ENCODE results near the gene SAMD13.

Gene SAMD13

DNA sequence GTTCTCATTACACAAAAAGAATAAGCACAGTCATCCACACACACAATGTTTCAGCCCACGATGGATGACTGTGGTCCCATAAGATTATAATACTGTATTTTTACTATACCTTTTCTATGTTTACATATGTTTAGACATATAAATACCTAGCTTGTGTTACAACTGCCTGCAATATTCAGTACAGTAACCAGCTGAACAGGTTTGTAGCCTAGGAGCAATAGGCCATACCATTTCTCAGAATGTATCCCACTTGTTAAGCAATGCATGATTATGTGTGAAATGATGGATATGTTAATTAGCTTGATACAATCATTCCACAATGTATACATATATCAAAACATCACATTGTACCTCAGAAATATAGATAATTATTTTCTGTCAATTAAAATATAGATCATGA is 33.2 kb upstream of the SAMD13 start:
- Histone ChIP-seq H3F3A (ENCODE audit: insufficient read depth) (no peaks in the 10 kb centered on the region), H2AFZ (ENCODE audit: low read depth, low read length, severe bottlenecking) (no peak overlapping the region), H3K27ac (ENCODE audit: low read depth, low read length) (no peak overlapping the region), H3K36me3 (ENCODE audit: low read length) (no peaks in the 10 kb centered on the region), H3K9me2 (replicated peaks; ENCODE audit: insufficient read depth, low read length) (no peaks in the 10 kb centered on the region), H3K9me3 (ENCODE audit: insufficient read depth, low read length) (no peaks in the 10 kb centered on the region), H3K9ac (ENCODE audit: low read length) (no peak overlapping the region), H4K20me1 (ENCODE audit: low read depth, low read length) (no peaks in the 10 kb centered on the region), H3K4me3 (ENCODE audit: insufficient read depth, low read length, poor library complexity, severe bottlenecking) (no peak overlapping the region), H3K27me3 (ENCODE audit: low read length) (no peaks in the 10 kb centered on the region), H3K4me2 (ENCODE audit: low read depth, low read length, poor library complexity, severe bottlenecking) (no peak overlapping the region), H3K79me2 (ENCODE audit: insufficient read depth, low read length) (no peaks in the 10 kb centered on the region)
- TF ChIP-seq, protein P1, sequence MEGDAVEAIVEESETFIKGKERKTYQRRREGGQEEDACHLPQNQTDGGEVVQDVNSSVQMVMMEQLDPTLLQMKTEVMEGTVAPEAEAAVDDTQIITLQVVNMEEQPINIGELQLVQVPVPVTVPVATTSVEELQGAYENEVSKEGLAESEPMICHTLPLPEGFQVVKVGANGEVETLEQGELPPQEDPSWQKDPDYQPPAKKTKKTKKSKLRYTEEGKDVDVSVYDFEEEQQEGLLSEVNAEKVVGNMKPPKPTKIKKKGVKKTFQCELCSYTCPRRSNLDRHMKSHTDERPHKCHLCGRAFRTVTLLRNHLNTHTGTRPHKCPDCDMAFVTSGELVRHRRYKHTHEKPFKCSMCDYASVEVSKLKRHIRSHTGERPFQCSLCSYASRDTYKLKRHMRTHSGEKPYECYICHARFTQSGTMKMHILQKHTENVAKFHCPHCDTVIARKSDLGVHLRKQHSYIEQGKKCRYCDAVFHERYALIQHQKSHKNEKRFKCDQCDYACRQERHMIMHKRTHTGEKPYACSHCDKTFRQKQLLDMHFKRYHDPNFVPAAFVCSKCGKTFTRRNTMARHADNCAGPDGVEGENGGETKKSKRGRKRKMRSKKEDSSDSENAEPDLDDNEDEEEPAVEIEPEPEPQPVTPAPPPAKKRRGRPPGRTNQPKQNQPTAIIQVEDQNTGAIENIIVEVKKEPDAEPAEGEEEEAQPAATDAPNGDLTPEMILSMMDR (IDR thresholded peaks at IDR 0.05; ENCODE audit: insufficient read depth, low read length, poor library complexity, severe bottlenecking) = no peak
- TF ChIP-seq EZH2phosphoT487 (conservative IDR thresholded peaks at IDR 0.05; ENCODE audit: low read length) = no peak

DNA sequence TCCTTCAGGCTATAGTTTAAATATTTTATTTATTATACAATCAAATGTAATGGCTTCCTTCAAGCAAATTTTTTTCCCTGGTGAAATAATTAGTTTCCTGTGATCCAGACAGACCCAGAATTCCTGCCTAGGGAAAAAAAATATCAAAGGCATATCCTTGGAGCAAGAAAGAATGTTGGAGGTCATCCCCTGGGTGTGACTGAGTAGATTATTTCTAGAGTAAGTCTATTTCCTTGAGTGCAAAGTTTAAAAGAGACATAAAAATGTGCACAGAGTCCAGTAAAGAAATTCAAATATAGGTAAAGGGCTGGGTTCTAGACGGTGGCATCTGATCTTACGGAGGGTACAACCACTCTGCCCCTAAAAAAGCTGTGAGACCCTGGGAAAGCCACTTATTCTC is 32.2 kb upstream of the SAMD13 start:
- Histone ChIP-seq H3K9me3 (ENCODE audit: insufficient read depth, low read length) (no peaks in the 10 kb centered on the region), H3K27me3 (ENCODE audit: low read length) (no peaks in the 10 kb centered on the region), H3K9ac (ENCODE audit: low read length) (no peak overlapping the region), H2AFZ (ENCODE audit: low read depth, low read length, severe bottlenecking) (no peak overlapping the region), H3K4me2 (ENCODE audit: low read depth, low read length, poor library complexity, severe bottlenecking) (no peak overlapping the region), H3F3A (ENCODE audit: insufficient read depth) (no peaks in the 10 kb centered on the region), H3K79me2 (ENCODE audit: insufficient read depth, low read length) (no peaks in the 10 kb centered on the region), H3K4me3 (ENCODE audit: insufficient read depth, low read length, poor library complexity, severe bottlenecking) (no peak overlapping the region), H3K36me3 (ENCODE audit: low read length) (no peaks in the 10 kb centered on the region), H3K9me2 (replicated peaks; ENCODE audit: insufficient read depth, low read length) (no peaks in the 10 kb centered on the region), H4K20me1 (ENCODE audit: low read depth, low read length) (no peaks in the 10 kb centered on the region), H3K27ac (ENCODE audit: low read depth, low read length) (no peak overlapping the region)
- no peak for TF ChIP-seq EZH2phosphoT487 (conservative IDR thresholded peaks at IDR 0.05; ENCODE audit: low read length)
- TF ChIP-seq, protein P1 (IDR thresholded peaks at IDR 0.05; ENCODE audit: insufficient read depth, low read length, poor library complexity, severe bottlenecking) = no peak

DNA sequence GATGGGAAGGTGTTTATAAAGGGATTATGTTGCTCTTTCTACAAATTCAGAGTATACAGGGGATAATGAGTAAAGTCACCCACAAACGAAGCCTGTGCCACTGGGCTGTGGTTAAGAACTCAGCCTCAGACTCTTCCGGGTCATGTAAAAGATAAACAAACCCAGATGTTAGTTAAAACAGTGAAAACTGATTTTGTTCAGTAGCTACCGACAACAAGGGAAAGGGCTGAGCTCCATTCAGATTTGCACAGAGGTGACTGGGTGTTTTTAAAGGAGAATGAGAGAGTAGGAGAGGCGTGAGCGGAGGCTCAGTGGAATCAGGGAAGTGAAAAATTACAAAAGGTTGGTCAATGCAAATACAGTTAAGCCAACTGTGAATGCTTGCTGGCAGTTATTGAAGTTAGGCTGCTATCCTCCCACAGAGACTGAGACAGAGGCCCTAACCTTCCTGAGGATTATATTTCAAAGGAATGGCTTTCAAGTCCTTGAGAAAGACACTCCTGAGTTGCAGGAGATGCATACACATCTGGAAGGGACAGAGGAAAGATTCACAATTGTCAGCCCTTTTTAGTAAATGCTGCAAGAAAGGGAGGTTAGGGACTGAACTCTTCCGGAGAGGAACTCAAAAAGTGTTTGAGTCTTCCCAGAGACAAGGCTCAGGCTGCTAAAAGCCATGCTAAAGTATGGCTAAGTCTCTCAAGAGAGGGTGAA is 29.9 kb upstream of the SAMD13 start:
- Histone ChIP-seq H3K27ac (ENCODE audit: low read depth, low read length) (peak overlapping the region; percentile 73), H3F3A (ENCODE audit: insufficient read depth) (no peaks in the 10 kb centered on the region), H4K20me1 (ENCODE audit: low read depth, low read length) (no peaks in the 10 kb centered on the region), H3K9me2 (replicated peaks; ENCODE audit: insufficient read depth, low read length) (no peaks in the 10 kb centered on the region), H3K36me3 (ENCODE audit: low read length) (no peaks in the 10 kb centered on the region), H3K27me3 (ENCODE audit: low read length) (no peaks in the 10 kb centered on the region), H3K79me2 (ENCODE audit: insufficient read depth, low read length) (no peaks in the 10 kb centered on the region), H2AFZ (ENCODE audit: low read depth, low read length, severe bottlenecking) (peak overlapping the region; percentile 78), H3K9ac (ENCODE audit: low read length) (peak overlapping the region; percentile 45), H3K9me3 (ENCODE audit: insufficient read depth, low read length) (no peaks in the 10 kb centered on the region), H3K4me2 (ENCODE audit: low read depth, low read length, poor library complexity, severe bottlenecking) (peak overlapping the region; percentile 62), H3K4me3 (ENCODE audit: insufficient read depth, low read length, poor library complexity, severe bottlenecking) (peak overlapping the region; percentile 33)
- TF ChIP-seq EZH2phosphoT487 (conservative IDR thresholded peaks at IDR 0.05; ENCODE audit: low read length) = no peak
- TF ChIP-seq, protein P1 (IDR thresholded peaks at IDR 0.05; ENCODE audit: insufficient read depth, low read length, poor library complexity, severe bottlenecking) = no peak

Data from SU-DHL-6 (cell line).